Activated CD4-positive, alpha-beta T cell treated with anti-CD3 and anti-CD28 coated beads, Interleukin-2, amount 10 ng/mL, durations not matched to agents 24 days and 14 days (primary cell): ENCODE data around the gene SENP6. TPM values are rescaled to one million over a fixed set of nuclear protein-coding genes. Genes with fewer than 3 reads are reported as not detected.
"Not testable (repeated sequence)": the region's sequence is repeated elsewhere in the genome, so short reads cannot be mapped to it uniquely, and the experiment has no call there.

Experiments
- DNase-seq: peaks from one replicate; pipeline ENCODE4 v3.0.0; 2022
- H3K27ac Mint-ChIP-seq: one replicate; pipeline ENCODE4 v1.8.0; 2022; ENCODE audit warnings: mild to moderate bottlenecking, mixed read lengths
- H3K27me3 Mint-ChIP-seq: one replicate; pipeline ENCODE4 v1.8.0; 2022; ENCODE audit warnings: mixed read lengths
- H3K36me3 Mint-ChIP-seq: one replicate; pipeline ENCODE4 v1.8.0; 2022; ENCODE audit warnings: low read depth, mild to moderate bottlenecking, mixed read lengths
- H3K4me1 Mint-ChIP-seq: one replicate; pipeline ENCODE4 v1.8.0; 2021; ENCODE audit warnings: mixed read lengths
- H3K4me3 Mint-ChIP-seq: one replicate; pipeline ENCODE4 v1.8.0; 2022; ENCODE audit warnings: mild to moderate bottlenecking, moderate library complexity, mixed read lengths
- H3K9me3 Mint-ChIP-seq: one replicate; pipeline ENCODE4 v1.8.0; 2021; ENCODE audit warnings: mixed read lengths
- intact Hi-C: fragments of 100-400 bp; cut with micrococcal nuclease; formaldehyde crosslinking; loops from one replicate; pipeline ENCODE4 v1.15.1; 2023
- total RNA-seq: library from RNA; stranded (reverse); gene quantifications from 2 replicates; pipeline ENCODE4 v1.2.3, GENCODE V29; 2022

The SENP6 gene
- total RNA-seq: 76.7 and 79.4 TPM in 2 replicates

GRCh38 chr6:75601304-75602245 lies at the start of gene SENP6:
TSS of gene SENP6 (plus strand) at chr6:75601880. CDS start at chr6:75602525, 645 bp downstream.
- H3K9me3 Mint-ChIP-seq: no peaks in the 10 kb centered on the region
- intact Hi-C loops: loop anchor here (1.0 to 5.0 kb wide), 4 partner anchors 46 to 358 kb away; partner anchors contain the start of genes COX7A2 and TMEM30A
- H3K27me3 Mint-ChIP-seq: no peaks in the 10 kb centered on the region
- H3K27ac Mint-ChIP-seq: peak within 1 kb of the TSS; percentile 99
- peak within 1 kb of the TSS; percentile 99 for H3K4me3 Mint-ChIP-seq
- DNase-seq: peak; percentile 91
- H3K4me1 Mint-ChIP-seq: peaks cover 42% of the 10 kb centered on the region
- H3K36me3 Mint-ChIP-seq: peaks cover 19% of the 10 kb centered on the region

GRCh38 chr6:75556240-75556639 lies 45.4 kb upstream of the SENP6 start:
- DNase-seq: no peak
- Mint-ChIP-seq H3K4me1 (peaks cover 5% of the 10 kb centered on the region), H3K27ac (no peak overlapping the region), H3K27me3 (peaks cover 19% of the 10 kb centered on the region), H3K4me3 (no peak overlapping the region), H3K9me3 (no peaks in the 10 kb centered on the region), H3K36me3 (no peaks in the 10 kb centered on the region)
- intact Hi-C loops: no loop called here

- Mint-ChIP-seq H3K27me3 (peaks cover 22% of the 10 kb centered on the region), H3K36me3 (no peaks in the 10 kb centered on the region), H3K4me3 (no peak overlapping the region), H3K9me3 (no peaks in the 10 kb centered on the region), H3K27ac (no peak overlapping the region), H3K4me1 (no peaks in the 10 kb centered on the region)
- DNase-seq: no peak
- intact Hi-C loops: no loop called here
Measured at GRCh38 chr6:75557068-75557467, 44.6 kb upstream of the SENP6 start.

GRCh38 chr6:75563032-75563431 lies 38.6 kb upstream of the SENP6 start:
- Mint-ChIP-seq H3K27me3 (peaks cover 39% of the 10 kb centered on the region), H3K4me1 (no peaks in the 10 kb centered on the region), H3K27ac (no peak overlapping the region), H3K36me3 (peaks cover 3% of the 10 kb centered on the region), H3K9me3 (peaks cover 15% of the 10 kb centered on the region), H3K4me3 (no peak overlapping the region)
- intact Hi-C loops: no loop called here
- DNase-seq: peak; percentile 69

GRCh38 chr6:75566137-75566767 lies 35.4 kb upstream of the SENP6 start:
- no peak for DNase-seq
- Mint-ChIP-seq H3K27ac (no peak overlapping the region), H3K4me3 (no peak overlapping the region), H3K27me3 (peaks cover 30% of the 10 kb centered on the region), H3K36me3 (peaks cover 3% of the 10 kb centered on the region), H3K9me3 (peaks cover 18% of the 10 kb centered on the region), H3K4me1 (peaks cover 3% of the 10 kb centered on the region)
- intact Hi-C loops: no loop called here

GRCh38 chr6:75568100-75568499 lies 33.6 kb upstream of the SENP6 start:
- no peak overlapping the region for H3K27ac Mint-ChIP-seq
- H3K36me3 Mint-ChIP-seq: peaks cover 3% of the 10 kb centered on the region
- H3K9me3 Mint-ChIP-seq: peaks cover 18% of the 10 kb centered on the region
- peaks cover 32% of the 10 kb centered on the region for H3K27me3 Mint-ChIP-seq
- intact Hi-C loops: no loop called here
- DNase-seq: no peak
- H3K4me1 Mint-ChIP-seq: peaks cover 3% of the 10 kb centered on the region
- H3K4me3 Mint-ChIP-seq: no peak overlapping the region

- Mint-ChIP-seq H3K27me3 (peaks cover 36% of the 10 kb centered on the region), H3K27ac (no peak overlapping the region), H3K4me3 (no peak overlapping the region), H3K9me3 (peaks cover 18% of the 10 kb centered on the region), H3K36me3 (peaks cover 3% of the 10 kb centered on the region), H3K4me1 (peaks cover 3% of the 10 kb centered on the region)
- intact Hi-C loops: no loop called here
- no peak for DNase-seq
Measured at GRCh38 chr6:75568965-75569364, 32.7 kb upstream of the SENP6 start.

- not testable (repeated sequence) for H3K4me3 Mint-ChIP-seq
Measured at GRCh38 chr6:75570671-75571070, 31.0 kb upstream of the SENP6 start.

GRCh38 chr6:75572072-75572471 lies 29.6 kb upstream of the SENP6 start:
- DNase-seq: no peak
- Mint-ChIP-seq H3K4me3 (no peak overlapping the region), H3K4me1 (peaks cover 3% of the 10 kb centered on the region), H3K9me3 (peaks cover 8% of the 10 kb centered on the region), H3K27me3 (peaks cover 25% of the 10 kb centered on the region), H3K36me3 (no peaks in the 10 kb centered on the region), H3K27ac (no peak overlapping the region)
- intact Hi-C loops: no loop called here

More at GRCh38 chr6:75570671-75571070, 31.0 kb upstream of the SENP6 start:
- H3K27ac Mint-ChIP-seq, intact Hi-C loops, H3K36me3 Mint-ChIP-seq, H3K4me1 Mint-ChIP-seq, DNase-seq: not testable (repeated sequence)
- Mint-ChIP-seq H3K9me3 (peaks cover 13% of the 10 kb centered on the region), H3K27me3 (peaks cover 29% of the 10 kb centered on the region)

GRCh38 chr6:75579951-75580350 lies 21.7 kb upstream of the SENP6 start:
- Mint-ChIP-seq H3K4me1 (peaks cover 7% of the 10 kb centered on the region), H3K27me3 (peaks cover 6% of the 10 kb centered on the region), H3K4me3 (no peak overlapping the region), H3K9me3 (peaks cover 4% of the 10 kb centered on the region), H3K27ac (no peak overlapping the region), H3K36me3 (no peaks in the 10 kb centered on the region)
- intact Hi-C loops: no loop called here
- DNase-seq: no peak

- Mint-ChIP-seq H3K27ac (no peak overlapping the region), H3K36me3 (no peaks in the 10 kb centered on the region), H3K9me3 (peaks cover 4% of the 10 kb centered on the region), H3K27me3 (peaks cover 2% of the 10 kb centered on the region), H3K4me3 (no peak overlapping the region), H3K4me1 (peaks cover 7% of the 10 kb centered on the region)
- no peak for DNase-seq
- intact Hi-C loops: no loop called here
Measured at GRCh38 chr6:75581231-75581630, 20.4 kb upstream of the SENP6 start.

- H3K4me1 Mint-ChIP-seq, H3K4me3 Mint-ChIP-seq, H3K27ac Mint-ChIP-seq, intact Hi-C loops, DNase-seq, H3K9me3 Mint-ChIP-seq, H3K27me3 Mint-ChIP-seq, H3K36me3 Mint-ChIP-seq: not testable (repeated sequence)
Measured at GRCh38 chr6:75584552-75584951, 17.1 kb upstream of the SENP6 start.

GRCh38 chr6:75588948-75589347 lies 12.7 kb upstream of the SENP6 start:
- Mint-ChIP-seq H3K27ac (no peak overlapping the region), H3K36me3 (no peaks in the 10 kb centered on the region), H3K9me3 (no peaks in the 10 kb centered on the region), H3K27me3 (peaks cover 2% of the 10 kb centered on the region), H3K4me1 (no peaks in the 10 kb centered on the region), H3K4me3 (no peak overlapping the region)
- no peak for DNase-seq
- intact Hi-C loops: no loop called here

GRCh38 chr6:75590370-75590769 lies 11.3 kb upstream of the SENP6 start:
- Mint-ChIP-seq H3K9me3 (no peaks in the 10 kb centered on the region), H3K27me3 (no peaks in the 10 kb centered on the region), H3K27ac (no peak overlapping the region), H3K36me3 (no peaks in the 10 kb centered on the region), H3K4me1 (no peaks in the 10 kb centered on the region), H3K4me3 (no peak overlapping the region)
- no peak for DNase-seq
- intact Hi-C loops: no loop called here
